Psoas muscle (tissue), 8 donors: ENCODE results near the gene ACMSD. TPM values are rescaled to one million over a fixed set of nuclear protein-coding genes. Genes with fewer than 3 reads are reported as not detected.
"Not testable (repeated sequence)": the region's sequence is repeated elsewhere in the genome, so short reads cannot be mapped to it uniquely, and the experiment has no call there.

Experiments
- ATAC-seq, 4 donors: fragments of 200-7000 bp; cut with Tn5 transposase; one replicate each; pipeline ENCODE4 v1.9.1; 2020; ENCODE audit warnings: moderate library complexity in 3 of 4, mild to moderate bottlenecking in 2 of 4
- DNase-seq, 2 donors: peaks; one replicate each; pipeline ENCODE4 v3.0.0-alpha.2; 2020
- H3K27ac ChIP-seq: fragments of 200-600 bp; one replicate; pipeline ENCODE4 v1.8.0; 2022
- H3K27me3 ChIP-seq, 3 donors: fragments of 200-600 bp in 1 of 3; one replicate each; pipeline versions ENCODE4 v1.6.1 to v1.8.0; 2013 to 2022; ENCODE audit warnings: low read length in 2 of 3, mild to moderate bottlenecking in 2 of 3, moderate library complexity in 1 of 3; ENCODE audit not compliant: insufficient read depth in 3 of 3
- H3K36me3 ChIP-seq, 2 donors: fragments of 200-600 bp in 1 of 2; one replicate each; pipeline versions ENCODE4 v1.6.1 to v1.8.0; 2013 to 2022; ENCODE audit warnings: low read depth in 1 of 2, mild to moderate bottlenecking in 1 of 2, moderate library complexity in 1 of 2; ENCODE audit not compliant: insufficient read depth in 1 of 2
- H3K4me1 ChIP-seq: fragments of 200-600 bp; one replicate; pipeline ENCODE4 v1.8.0; 2022
- H3K4me3 ChIP-seq: fragments of 200-600 bp; one replicate; pipeline ENCODE4 v1.8.0; 2022; ENCODE audit warnings: mild to moderate bottlenecking
- H3K9me3 ChIP-seq: fragments of 200-600 bp; one replicate; pipeline ENCODE4 v1.8.0; 2022
- CTCF ChIP-seq: fragments of 200-600 bp; IDR thresholded peaks from one replicate; pipeline ENCODE4 v1.8.0; 2022; ENCODE audit warnings: antibody characterized with exemption
- WGBS, 3 donors: extraction: QIAGEN DNeasy Blood & Tissue Kit; methylation state at CpG; one replicate each; pipeline versions ENCODE4 v1.1.6 to v1.1.7; 2013; 5-methylcytosine and 5-hydroxymethylcytosine counted together
- intact Hi-C, 2 donors: fragments of 100-400 bp; cut with DNase I; formaldehyde crosslinking; loops; one replicate each; pipeline versions ENCODE4 v1.11.0 to v1.14.2; 2022
- polyA plus RNA-seq, 3 donors: library from polyadenylated mRNA; stranded (reverse); fragments of 200-250 nt; gene quantifications; one replicate each; pipeline ENCODE4 v1.2.3, GENCODE V29; 2013
- total RNA-seq, 4 donors: library from RNA; stranded (reverse); fragmentation: NEBNext Ultra II Directional in 2 of 4; extraction: Animal tissue kit (Norgen Biotek cat#: 25700) in 2 of 4; gene quantifications; one replicate each; pipeline versions ENCODE4 v1.2.1 to v1.2.4, GENCODE V29; 2021 to 2023
- donor health status: healthy with polysubstance abuse.
- donor health status: DM: no; HTN: no; CAD: no; lungs with moderate emphysema.
- donor health status: Bipolar disorder and iron deficiency.
- donor health status: healthy.
- donor health status: DM: yes; HTN: yes; CAD: no.
- donor health status: DM: no; HTN: no; CAD: no.
- donor health status: DM: no; HTN: no; CAD: no.
- donor health status: DM: yes; HTN: yes; CAD: no.

Gene ACMSD
- total and polyA plus RNA-seq, 7 donors = not detected

GRCh38 chr2:134796373-134796772, 42.0 kb upstream of the ACMSD start:
- Histone ChIP-seq H3K4me1 (no peaks in the 10 kb centered on the region), H3K4me3 (no peak overlapping the region), H3K27me3 (no peaks in the 10 kb centered on the region), H3K27ac (no peak overlapping the region), H3K9me3 (no peaks in the 10 kb centered on the region), H3K36me3 (no peaks in the 10 kb centered on the region)
- WGBS, 3 donors = 51 to 61% (median 57%) methylated on average over 2 of the region's 2 CpGs
- ATAC-seq = no peak
- DNase-seq = no peak
- TF ChIP-seq CTCF = no peak
- intact Hi-C loops = no loop called here

- 82 to 87% (median 84%) methylated on average over 3 of the region's 3 CpGs for WGBS, 3 donors
- no peaks in the 10 kb centered on the region for H3K4me1 ChIP-seq
- intact Hi-C loops = no loop called here
- no peak for TF ChIP-seq CTCF
- no peak overlapping the region for H3K27ac ChIP-seq
- no peaks in the 10 kb centered on the region for H3K9me3 ChIP-seq
- DNase-seq = no peak
- H3K4me3 ChIP-seq = no peak overlapping the region
- H3K36me3 ChIP-seq = no peaks in the 10 kb centered on the region
- no peaks in the 10 kb centered on the region for H3K27me3 ChIP-seq
- no peak for ATAC-seq
Measured at GRCh38 chr2:134799936-134800335, 38.5 kb upstream of the ACMSD start.

- no peak for TF ChIP-seq CTCF
- 79 to 85% (median 80%) methylated on average over 2 of the region's 2 CpGs for WGBS, 3 donors
- ATAC-seq = no peak
- no peaks in the 10 kb centered on the region for H3K4me1 ChIP-seq
- no peak overlapping the region for H3K4me3 ChIP-seq
- DNase-seq = no peak
- H3K27ac ChIP-seq = no peak overlapping the region
- no peaks in the 10 kb centered on the region for H3K36me3 ChIP-seq
- no peaks in the 10 kb centered on the region for H3K9me3 ChIP-seq
- intact Hi-C loops = no loop called here
- H3K27me3 ChIP-seq = no peaks in the 10 kb centered on the region
Measured at GRCh38 chr2:134800341-134800740, 38.1 kb upstream of the ACMSD start.

GRCh38 chr2:134803609-134804405, 34.6 kb upstream of the ACMSD start:
- H3K4me1 ChIP-seq, intact Hi-C loops, H3K9me3 ChIP-seq, ATAC-seq, H3K36me3 ChIP-seq, H3K27me3 ChIP-seq, DNase-seq, H3K27ac ChIP-seq, H3K4me3 ChIP-seq: not testable (repeated sequence)
- 78 to 79% (median 79%) methylated on average over 13 of the region's 13 CpGs for WGBS, 3 donors

GRCh38 chr2:134815741-134816140, 22.7 kb upstream of the ACMSD start:
- TF ChIP-seq CTCF = no peak
- H3K4me3 ChIP-seq = no peak overlapping the region
- intact Hi-C loops = no loop called here
- DNase-seq = no peak
- H3K36me3 ChIP-seq = no peaks in the 10 kb centered on the region
- H3K27ac ChIP-seq = no peak overlapping the region
- no peaks in the 10 kb centered on the region for H3K27me3 ChIP-seq
- no peaks in the 10 kb centered on the region for H3K9me3 ChIP-seq
- H3K4me1 ChIP-seq = no peaks in the 10 kb centered on the region
- ATAC-seq = no peak
- WGBS, 3 donors = 41 to 66% (median 63%) methylated on average over 1 of the region's 1 CpG
